ENCODE results near the gene ZNF827. TPM values are rescaled to one million over a fixed set of nuclear protein-coding genes. Genes with fewer than 3 reads are reported as not detected.

ZNF827 gene
- total RNA-seq, 4 donors from 2014 or later, result 7.2 to 16.1 (median 10.9) TPM

GRCh38 chr4:145818011-145818410 lies 120.6 kb downstream of the ZNF827 start:
- ATAC-seq (no peak), DNase-seq (no peak)
- no peaks in the 10 kb centered on the region for H3K9me3 ChIP-seq
- intact Hi-C loops (cut with DNase I; ENCODE audit: low total_unique reads) (loop anchor here (2.0 to 10.0 kb wide), 3 partner anchors 17 to 333 kb away; partner anchors contain the start of genes MMAA and SMAD1), in situ Hi-C loops (cut with MboI; ENCODE audit: low sequenced_read_pairs in 4 of 4) (no loop called here)
- no peak overlapping the region for H3K27ac ChIP-seq
- no peaks in the 10 kb centered on the region for H3K27me3 ChIP-seq
- TF ChIP-seq POLR2A (IDR thresholded peaks at IDR 0.05), result no peak
- no peak for TF ChIP-seq CTCF (IDR thresholded peaks at IDR 0.05 in 4 of 5, conservative IDR thresholded peaks at IDR 0.05 in 1 of 5)
- H3K4me1 ChIP-seq, result peaks cover 30 to 32% of the 10 kb centered on the region in 2 donors
- no peaks in the 10 kb centered on the region for H3K36me3 ChIP-seq
- no peak overlapping the region for H3K4me3 ChIP-seq

GRCh38 chr4:145816091-145816490 lies 122.5 kb downstream of the ZNF827 start:
- intact Hi-C loops (cut with DNase I; ENCODE audit: low total_unique reads) (loop anchor here (10.0 kb wide), 1 partner anchor 331 kb away; the partner anchor contains the start of gene SMAD1), in situ Hi-C loops (cut with MboI; ENCODE audit: low sequenced_read_pairs in 4 of 4) (no loop called here)
- ATAC-seq, result no peak
- no peak overlapping the region for H3K4me3 ChIP-seq
- no peaks in the 10 kb centered on the region for H3K27me3 ChIP-seq
- peaks cover 30% of the 10 kb centered on the region in 2 donors for H3K4me1 ChIP-seq
- H3K27ac ChIP-seq, result no peak overlapping the region
- no peak for DNase-seq
- no peaks in the 10 kb centered on the region for H3K36me3 ChIP-seq
- TF ChIP-seq POLR2A (IDR thresholded peaks at IDR 0.05), result no peak
- TF ChIP-seq CTCF (IDR thresholded peaks at IDR 0.05 in 4 of 5, conservative IDR thresholded peaks at IDR 0.05 in 1 of 5), result no peak
- H3K9me3 ChIP-seq, result no peaks in the 10 kb centered on the region

- Histone ChIP-seq H3K27me3 (no peaks in the 10 kb centered on the region), H3K36me3 (no peaks in the 10 kb centered on the region), H3K4me1 (peaks cover 25 to 26% of the 10 kb centered on the region in 2 donors), H3K27ac (no peak overlapping the region), H3K9me3 (no peaks in the 10 kb centered on the region), H3K4me3 (no peak overlapping the region)
- no peak for DNase-seq
- TF ChIP-seq POLR2A (IDR thresholded peaks at IDR 0.05) (no peak), CTCF (IDR thresholded peaks at IDR 0.05 in 4 of 5, conservative IDR thresholded peaks at IDR 0.05 in 1 of 5) (no peak)
- intact Hi-C loops (cut with DNase I; ENCODE audit: low total_unique reads) (loop anchor here (10.0 kb wide), 1 partner anchor 331 kb away; the partner anchor contains the start of gene SMAD1), in situ Hi-C loops (cut with MboI; ENCODE audit: low sequenced_read_pairs in 4 of 4) (no loop called here)
- ATAC-seq, result no peak
Measured at GRCh38 chr4:145815626-145816025, 123.0 kb downstream of the ZNF827 start.

GRCh38 chr4:145815027-145815612 lies 123.5 kb downstream of the ZNF827 start:
- TF ChIP-seq CTCF (IDR thresholded peaks at IDR 0.05 in 4 of 5, conservative IDR thresholded peaks at IDR 0.05 in 1 of 5) (no peak), POLR2A (IDR thresholded peaks at IDR 0.05) (no peak)
- ATAC-seq, result no peak
- H3K4me1 ChIP-seq, result peaks cover 20 to 21% of the 10 kb centered on the region in 2 donors
- no peak overlapping the region for H3K27ac ChIP-seq
- DNase-seq, result no peak
- H3K27me3 ChIP-seq, result no peaks in the 10 kb centered on the region
- H3K36me3 ChIP-seq, result no peaks in the 10 kb centered on the region
- intact Hi-C loops (cut with DNase I; ENCODE audit: low total_unique reads) (loop anchor here (10.0 kb wide), 1 partner anchor 330 kb away; the partner anchor contains the start of gene SMAD1), in situ Hi-C loops (cut with MboI; ENCODE audit: low sequenced_read_pairs in 4 of 4) (no loop called here)
- no peaks in the 10 kb centered on the region for H3K9me3 ChIP-seq
- H3K4me3 ChIP-seq, result no peak overlapping the region

Data from gastrocnemius medialis (tissue), 4 donors.